ENCODE measurements around the gene UMAD1. TPM values are rescaled to one million over a fixed set of nuclear protein-coding genes. Genes with fewer than 3 reads are reported as not detected.

UMAD1 gene
- total RNA-seq, 2 donors from 2014 or later = 21.9 to 26.3 TPM

DNA sequence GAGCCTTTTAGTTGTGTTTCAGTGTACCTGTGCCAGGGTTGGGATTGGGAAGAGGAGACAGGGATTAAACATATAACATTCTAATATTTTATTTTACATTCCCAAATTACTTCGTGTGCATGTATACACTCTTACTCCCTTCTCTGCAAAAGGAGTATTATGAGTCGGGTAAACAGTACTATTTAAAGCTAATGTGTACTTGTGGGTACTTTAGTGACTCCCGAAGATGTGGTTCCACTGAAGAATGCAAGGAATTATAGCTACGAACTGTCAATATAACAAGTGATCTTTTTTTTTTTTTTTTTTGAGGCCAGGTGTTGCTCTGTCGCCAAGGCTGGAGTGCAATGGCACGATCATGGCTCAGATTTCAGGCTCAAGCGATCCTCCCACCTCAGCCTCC is 200.5 kb downstream of the UMAD1 start:
- no peaks in the 10 kb centered on the region for H3K36me3 ChIP-seq
- DNase-seq = no peak

DNA sequence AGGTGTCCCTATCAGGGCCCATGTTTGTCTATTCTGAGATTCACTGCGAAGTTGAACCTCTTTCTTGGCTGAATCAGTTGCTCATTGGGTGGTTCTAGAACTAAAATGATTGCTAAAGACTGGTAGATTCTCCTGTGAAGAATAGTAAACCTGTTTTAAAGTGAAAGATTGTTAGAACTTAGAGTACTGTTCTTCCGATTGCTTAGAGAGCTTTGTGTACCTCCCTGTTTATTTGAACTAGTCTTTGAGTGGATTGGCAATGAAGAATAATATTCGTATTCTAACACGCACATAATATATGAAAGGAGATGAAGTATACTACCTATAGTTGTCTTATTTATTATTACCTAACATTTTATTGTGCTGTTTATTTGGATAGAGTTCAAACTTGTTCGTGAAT is 202.7 kb downstream of the UMAD1 start:
- Histone ChIP-seq H3K4me3 (no peak overlapping the region), H3K27ac (no peak overlapping the region), H3K9ac (ENCODE audit: low read depth in 2 of 2, low read length in 2 of 2) (no peak overlapping the region), H3K36me3 (no peaks in the 10 kb centered on the region), H3K27me3 (no peaks in the 10 kb centered on the region), H3K9me3 (no peaks in the 10 kb centered on the region), H3K4me1 (no peaks in the 10 kb centered on the region)
- TF ChIP-seq CTCF (IDR thresholded peaks at IDR 0.05) = no peak
- no peak for DNase-seq
- intact Hi-C loops (cut with DNase I) = no loop called here

More for the DNA sequence above, 200.5 kb downstream of the UMAD1 start:
- Histone ChIP-seq H3K9ac (ENCODE audit: low read depth in 2 of 2, low read length in 2 of 2) (no peak overlapping the region), H3K27me3 (no peaks in the 10 kb centered on the region), H3K27ac (no peak overlapping the region), H3K4me3 (no peak overlapping the region), H3K4me1 (no peaks in the 10 kb centered on the region), H3K9me3 (no peaks in the 10 kb centered on the region)
- intact Hi-C loops (cut with DNase I) = no loop called here
- TF ChIP-seq CTCF (IDR thresholded peaks at IDR 0.05) = no peak

- H3K4me1 ChIP-seq = no peaks in the 10 kb centered on the region
- DNase-seq = no peak
- no peak overlapping the region for H3K9ac ChIP-seq (ENCODE audit: low read depth in 2 of 2, low read length in 2 of 2)
- no peaks in the 10 kb centered on the region for H3K9me3 ChIP-seq
- no peaks in the 10 kb centered on the region for H3K27me3 ChIP-seq
- H3K27ac ChIP-seq = no peak overlapping the region
- intact Hi-C loops (cut with DNase I) = no loop called here
- no peak for TF ChIP-seq CTCF (IDR thresholded peaks at IDR 0.05)
- H3K36me3 ChIP-seq = no peaks in the 10 kb centered on the region
- no peak overlapping the region for H3K4me3 ChIP-seq
These were observed 203.4 kb downstream of the UMAD1 start for GRCh38 chr7:7843972-7844371.

DNA sequence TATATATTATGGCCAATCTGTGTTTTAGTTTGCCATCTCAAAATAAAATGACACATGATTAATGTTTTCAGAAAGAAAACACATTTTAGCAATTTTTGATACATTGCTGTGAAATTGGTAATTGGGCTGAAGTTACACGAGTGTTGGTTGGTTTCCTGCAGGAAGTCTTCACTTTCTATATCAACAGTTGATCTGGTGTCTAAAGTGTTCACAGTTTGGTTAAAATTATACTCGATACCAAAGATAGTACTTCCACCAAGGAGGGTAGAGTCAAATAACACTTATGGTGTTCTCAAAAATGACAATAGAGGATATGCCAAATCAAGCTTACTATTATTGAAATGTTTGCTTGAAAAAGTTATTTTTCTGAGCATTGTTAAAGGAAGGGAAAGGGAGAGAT is 207.7 kb downstream of the UMAD1 start:
- H3K27me3 ChIP-seq = no peaks in the 10 kb centered on the region
- no peaks in the 10 kb centered on the region for H3K36me3 ChIP-seq
- no peaks in the 10 kb centered on the region for H3K9me3 ChIP-seq
- H3K27ac ChIP-seq = no peak overlapping the region
- no peak overlapping the region for H3K4me3 ChIP-seq
- no peaks in the 10 kb centered on the region for H3K4me1 ChIP-seq
- TF ChIP-seq CTCF (IDR thresholded peaks at IDR 0.05) = no peak
- H3K9ac ChIP-seq (ENCODE audit: low read depth in 2 of 2, low read length in 2 of 2) = no peak overlapping the region
- no peak for DNase-seq
- intact Hi-C loops (cut with DNase I) = no loop called here

- Histone ChIP-seq H3K9ac (ENCODE audit: low read depth in 2 of 2, low read length in 2 of 2) (no peak overlapping the region), H3K4me1 (no peaks in the 10 kb centered on the region), H3K27me3 (no peaks in the 10 kb centered on the region), H3K9me3 (no peaks in the 10 kb centered on the region), H3K4me3 (no peak overlapping the region), H3K27ac (no peak overlapping the region), H3K36me3 (no peaks in the 10 kb centered on the region)
- no peak for TF ChIP-seq CTCF (IDR thresholded peaks at IDR 0.05)
- DNase-seq = no peak
- intact Hi-C loops (cut with DNase I) = no loop called here
These were observed 208.3 kb downstream of the UMAD1 start for GRCh38 chr7:7848892-7849291.

GRCh38 chr7:7850150-7850549 is 209.6 kb downstream of the UMAD1 start:
- no peaks in the 10 kb centered on the region for H3K36me3 ChIP-seq
- no peak overlapping the region for H3K9ac ChIP-seq (ENCODE audit: low read depth in 2 of 2, low read length in 2 of 2)
- H3K27me3 ChIP-seq = no peaks in the 10 kb centered on the region
- no peaks in the 10 kb centered on the region for H3K4me1 ChIP-seq
- no peak overlapping the region for H3K4me3 ChIP-seq
- intact Hi-C loops (cut with DNase I) = no loop called here
- TF ChIP-seq CTCF (IDR thresholded peaks at IDR 0.05) = no peak
- peaks cover 4% of the 10 kb centered on the region for H3K9me3 ChIP-seq
- no peak for DNase-seq
- H3K27ac ChIP-seq = no peak overlapping the region
